Measurements from ENCODE around the gene SPOCK3.
"Not testable (repeated sequence)": the region's sequence is repeated elsewhere in the genome, so short reads cannot be mapped to it uniquely, and the experiment has no call there.

Gene SPOCK3

GRCh38 chr4:166798126-166798525 lies 436.2 kb downstream of the SPOCK3 start:
- DNase-seq = no peak

- DNase-seq = no peak
These were observed 456.5 kb downstream of the SPOCK3 start for GRCh38 chr4:166777760-166778159.

GRCh38 chr4:166763018-166763417 lies 471.3 kb downstream of the SPOCK3 start:
- no peak for DNase-seq

- no peak for DNase-seq
These were observed 492.6 kb downstream of the SPOCK3 start for GRCh38 chr4:166741742-166742141.

- DNase-seq = not testable (repeated sequence)
These were observed 495.1 kb downstream of the SPOCK3 start for GRCh38 chr4:166739215-166739614.

GRCh38 chr4:166737430-166737829 lies 496.9 kb downstream of the SPOCK3 start:
- no peak for DNase-seq

GRCh38 chr4:166735553-166735952 lies 498.7 kb downstream of the SPOCK3 start:
- no peak for DNase-seq

GRCh38 chr4:166734797-166735196 lies 499.5 kb downstream of the SPOCK3 start:
- DNase-seq = no peak

- DNase-seq = no peak
These were observed 500.6 kb downstream of the SPOCK3 start for GRCh38 chr4:166733686-166734085.

GRCh38 chr4:166726832-166727231 lies 507.5 kb downstream of the SPOCK3 start:
- no peak for DNase-seq

- DNase-seq = no peak
These were observed 509.9 kb downstream of the SPOCK3 start for GRCh38 chr4:166724369-166724768.

GRCh38 chr4:166723532-166724140 lies 510.7 kb downstream of the SPOCK3 start:
- DNase-seq = no peak

GRCh38 chr4:166715748-166716713 lies 518.3 kb downstream of the SPOCK3 start:
- DNase-seq = not testable (repeated sequence)

GRCh38 chr4:166700592-166700991 lies 533.7 kb downstream of the SPOCK3 start:
- no peak for DNase-seq

GRCh38 chr4:166688835-166689234 lies 545.5 kb downstream of the SPOCK3 start:
- DNase-seq = no peak

- DNase-seq = no peak
These were observed 546.5 kb downstream of the SPOCK3 start for GRCh38 chr4:166687828-166688227.
